Adipocyte (in vitro differentiated cells): ENCODE results near the gene RIMS4.
"Not testable (repeated sequence)": the region's sequence is repeated elsewhere in the genome, so short reads cannot be mapped to it uniquely, and the experiment has no call there.

Experiments
- DNase-seq: peaks from one replicate; pipeline ENCODE4 v3.0.0-alpha.2; 2015; ENCODE audit warnings: low read depth
- H3K27me3 ChIP-seq: replicated peaks from 2 replicates; pipeline ENCODE4 v1.7.0; 2013; ENCODE audit warnings: mild to moderate bottlenecking, low read length, moderate library complexity; ENCODE audit not compliant: control insufficient read depth, insufficient read depth
- H3K36me3 ChIP-seq: 2 replicates; pipeline ENCODE4 v1.7.0; 2013; ENCODE audit warnings: low read length, mild to moderate bottlenecking, moderate library complexity; ENCODE audit not compliant: control insufficient read depth, insufficient read depth, severe bottlenecking
- H3K4me1 ChIP-seq: 2 replicates; pipeline ENCODE4 v1.7.0; 2013; ENCODE audit warnings: mild to moderate bottlenecking, low read length, moderate library complexity; ENCODE audit not compliant: control insufficient read depth, insufficient read depth
- H3K4me3 ChIP-seq: 2 replicates; pipeline ENCODE4 v1.7.0; 2013; ENCODE audit warnings: mild to moderate bottlenecking, low read length, moderate library complexity
- H3K9ac ChIP-seq: 2 replicates; pipeline ENCODE4 v1.7.0; 2013; ENCODE audit warnings: mild to moderate bottlenecking, low read length, moderate library complexity
- H3K9me3 ChIP-seq: 2 replicates; pipeline ENCODE4 v1.7.0; 2013; ENCODE audit warnings: mild to moderate bottlenecking, low read length, moderate library complexity; ENCODE audit not compliant: control insufficient read depth

The RIMS4 gene

GRCh38 chr20:44771172-44771535, 39.2 kb downstream of the RIMS4 start:
- peaks cover 3% of the 10 kb centered on the region for H3K4me1 ChIP-seq
- H3K27me3 ChIP-seq, result peaks cover 96% of the 10 kb centered on the region
- no peaks in the 10 kb centered on the region for H3K36me3 ChIP-seq
- H3K9me3 ChIP-seq, result no peaks in the 10 kb centered on the region
- H3K9ac ChIP-seq, result no peak overlapping the region
- no peak overlapping the region for H3K4me3 ChIP-seq
- DNase-seq, result no peak

DNA sequence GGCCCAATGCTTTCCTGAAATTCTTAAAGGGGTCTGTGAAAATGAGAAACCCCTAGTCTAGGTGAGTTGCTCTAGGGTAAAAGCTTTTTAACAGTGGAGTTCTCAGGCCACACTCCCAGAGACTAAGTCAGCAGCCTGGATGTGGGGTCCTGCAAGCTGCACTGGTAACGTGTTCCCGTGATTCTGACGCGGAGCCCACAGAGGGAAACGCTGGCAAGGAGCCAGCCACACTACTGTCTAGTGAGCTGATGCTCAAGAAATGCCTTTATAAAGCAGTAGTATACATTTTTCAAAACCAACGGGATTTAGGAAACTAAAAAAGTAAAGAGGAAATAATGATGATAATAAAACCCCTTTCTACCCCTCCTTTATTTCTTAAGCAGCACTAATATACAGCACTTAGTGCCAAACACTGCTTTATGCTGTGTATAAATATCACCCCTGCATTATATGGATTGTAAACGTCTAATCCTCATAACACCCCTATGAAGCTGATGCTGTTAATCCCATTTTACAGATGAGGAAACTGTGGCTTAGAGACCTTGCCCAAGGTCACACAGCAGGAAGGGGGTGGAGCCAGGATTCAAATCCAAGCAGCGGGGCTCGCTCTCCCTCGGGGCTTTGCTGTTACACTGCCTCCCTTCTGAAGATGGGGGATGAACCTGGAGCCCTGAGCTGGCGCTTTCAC, 39.7 kb downstream of the RIMS4 start:
- Histone ChIP-seq H3K9me3 (peaks cover 3% of the 10 kb centered on the region), H3K9ac (no peak overlapping the region), H3K36me3 (no peaks in the 10 kb centered on the region), H3K4me3 (no peak overlapping the region), H3K4me1 (peaks cover 8% of the 10 kb centered on the region), H3K27me3 (peaks cover 94% of the 10 kb centered on the region)
- DNase-seq, result no peak

- Histone ChIP-seq H3K9me3 (peaks cover 6% of the 10 kb centered on the region), H3K9ac (no peak overlapping the region), H3K36me3 (no peaks in the 10 kb centered on the region), H3K27me3 (peaks cover 93% of the 10 kb centered on the region), H3K4me1 (peaks cover 10% of the 10 kb centered on the region), H3K4me3 (no peak overlapping the region)
- DNase-seq, result no peak
These were observed 40.9 kb downstream of the RIMS4 start for GRCh38 chr20:44769481-44769863.

DNA sequence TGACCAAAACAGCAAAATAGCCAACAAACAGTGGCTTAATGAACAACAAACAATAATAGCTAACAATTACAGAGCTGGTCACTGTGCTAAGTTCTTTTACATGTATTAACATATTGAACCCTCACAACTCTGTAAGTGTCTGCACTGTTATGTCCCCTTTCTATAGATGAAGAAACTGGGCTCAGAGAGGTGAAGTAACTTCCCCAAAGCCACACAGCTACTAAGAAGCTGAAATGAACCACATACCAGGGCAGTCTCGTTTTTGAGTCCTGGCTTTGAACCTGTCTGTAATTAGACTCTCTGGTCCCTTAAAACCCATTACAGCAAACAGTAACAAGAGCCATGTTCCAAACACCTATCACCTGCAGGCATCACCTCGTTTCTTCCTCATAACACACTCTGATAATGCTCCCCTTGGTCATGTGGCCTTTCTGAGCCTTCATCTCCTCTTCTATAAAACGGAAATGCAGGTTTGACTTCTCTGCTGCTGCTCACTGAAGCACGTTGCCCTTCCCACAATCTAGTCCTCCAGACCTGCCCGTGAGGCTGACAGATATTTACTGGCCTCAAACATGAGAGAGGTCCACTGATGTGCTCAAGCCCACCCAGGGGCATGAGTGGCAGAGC, 41.4 kb downstream of the RIMS4 start:
- no peaks in the 10 kb centered on the region for H3K36me3 ChIP-seq
- no peak overlapping the region for H3K4me3 ChIP-seq
- no peak for DNase-seq

GRCh38 chr20:44768256-44768655, 42.1 kb downstream of the RIMS4 start:
- Histone ChIP-seq H3K9ac (no peak overlapping the region), H3K4me1 (peaks cover 10% of the 10 kb centered on the region), H3K36me3 (no peaks in the 10 kb centered on the region), H3K27me3 (peaks cover 87% of the 10 kb centered on the region), H3K4me3 (no peak overlapping the region), H3K9me3 (peaks cover 6% of the 10 kb centered on the region)
- no peak for DNase-seq

More for the DNA sequence above, 41.4 kb downstream of the RIMS4 start:
- H3K9ac ChIP-seq, result no peak overlapping the region
- H3K9me3 ChIP-seq, result peaks cover 6% of the 10 kb centered on the region
- peaks cover 93% of the 10 kb centered on the region for H3K27me3 ChIP-seq
- peaks cover 10% of the 10 kb centered on the region for H3K4me1 ChIP-seq

- DNase-seq, result no peak
- no peak overlapping the region for H3K4me3 ChIP-seq
- peaks cover 6% of the 10 kb centered on the region for H3K9me3 ChIP-seq
- peaks cover 10% of the 10 kb centered on the region for H3K4me1 ChIP-seq
- H3K27me3 ChIP-seq, result peaks cover 63% of the 10 kb centered on the region
- no peak overlapping the region for H3K9ac ChIP-seq
- H3K36me3 ChIP-seq, result no peaks in the 10 kb centered on the region
These were observed 44.5 kb downstream of the RIMS4 start for GRCh38 chr20:44765701-44766347.

DNA sequence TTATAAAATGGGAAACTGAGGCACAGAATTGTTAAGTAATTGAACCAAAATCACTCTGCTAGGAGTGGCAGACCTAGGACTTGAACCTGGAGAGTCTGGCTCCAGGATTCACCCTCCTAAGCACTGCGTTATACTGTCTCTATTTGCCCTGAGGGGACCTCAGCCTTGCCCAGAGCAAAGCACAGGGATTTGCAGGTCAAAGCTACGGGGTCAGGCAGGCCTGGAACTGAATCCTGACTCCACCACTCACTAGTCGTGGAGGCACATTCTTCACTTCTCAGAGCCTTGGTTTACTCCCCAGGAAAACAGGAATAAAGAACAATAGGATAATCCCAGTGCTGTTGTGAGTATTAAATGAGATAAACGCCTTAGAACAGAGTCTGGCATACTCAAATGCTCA, 45.3 kb downstream of the RIMS4 start:
- H3K9me3 ChIP-seq, result peaks cover 6% of the 10 kb centered on the region
- H3K36me3 ChIP-seq, result no peaks in the 10 kb centered on the region
- H3K4me3 ChIP-seq, result no peak overlapping the region
- peaks cover 56% of the 10 kb centered on the region for H3K27me3 ChIP-seq
- DNase-seq, result no peak
- no peak overlapping the region for H3K9ac ChIP-seq
- H3K4me1 ChIP-seq, result peaks cover 10% of the 10 kb centered on the region

- H3K4me3 ChIP-seq, result not testable (repeated sequence)
These were observed 46.5 kb downstream of the RIMS4 start for GRCh38 chr20:44763798-44764197.

DNA sequence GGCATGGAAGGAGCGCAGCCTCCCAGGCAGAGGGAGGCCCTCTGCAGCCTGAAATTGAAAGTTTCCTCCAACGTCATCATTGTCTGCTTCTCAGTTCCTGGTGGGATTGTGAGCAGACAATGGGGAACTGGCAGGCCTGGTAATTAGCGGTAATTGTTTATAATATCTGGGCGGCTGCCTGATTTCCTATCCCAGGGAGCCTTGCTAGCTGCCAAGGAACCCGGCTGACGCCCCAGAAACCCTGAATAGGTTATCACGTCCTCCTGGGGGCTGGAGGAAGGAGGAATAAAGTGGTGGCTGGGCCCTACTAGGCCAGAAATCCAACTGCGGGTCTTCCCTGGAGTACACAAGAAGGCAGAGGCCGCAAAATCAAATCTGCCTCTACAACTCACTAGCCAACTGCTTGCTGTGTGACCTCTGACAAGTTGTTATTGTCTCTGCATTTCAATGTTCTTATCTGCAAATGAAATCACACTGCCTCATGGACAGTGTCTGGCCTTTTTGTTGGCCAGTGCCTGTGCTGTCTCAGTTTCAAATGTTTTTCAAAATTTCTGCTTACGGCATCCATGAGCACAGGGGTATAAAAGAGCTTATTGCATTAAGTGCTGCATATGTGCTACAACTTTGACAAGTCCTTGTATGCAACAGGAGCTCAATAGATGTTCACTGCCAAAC, 47.7 kb downstream of the RIMS4 start:
- H3K36me3 ChIP-seq, result no peaks in the 10 kb centered on the region
- DNase-seq, result no peak
- no peak overlapping the region for H3K9ac ChIP-seq
- H3K27me3 ChIP-seq, result peaks cover 43% of the 10 kb centered on the region
- peaks cover 10% of the 10 kb centered on the region for H3K4me1 ChIP-seq
- no peak overlapping the region for H3K4me3 ChIP-seq
- H3K9me3 ChIP-seq, result peaks cover 6% of the 10 kb centered on the region

More at GRCh38 chr20:44763798-44764197, 46.5 kb downstream of the RIMS4 start:
- not testable (repeated sequence) for DNase-seq, H3K9ac ChIP-seq, H3K9me3 ChIP-seq, H3K36me3 ChIP-seq
- peaks cover 10% of the 10 kb centered on the region for H3K4me1 ChIP-seq
- H3K27me3 ChIP-seq, result peaks cover 51% of the 10 kb centered on the region

DNA sequence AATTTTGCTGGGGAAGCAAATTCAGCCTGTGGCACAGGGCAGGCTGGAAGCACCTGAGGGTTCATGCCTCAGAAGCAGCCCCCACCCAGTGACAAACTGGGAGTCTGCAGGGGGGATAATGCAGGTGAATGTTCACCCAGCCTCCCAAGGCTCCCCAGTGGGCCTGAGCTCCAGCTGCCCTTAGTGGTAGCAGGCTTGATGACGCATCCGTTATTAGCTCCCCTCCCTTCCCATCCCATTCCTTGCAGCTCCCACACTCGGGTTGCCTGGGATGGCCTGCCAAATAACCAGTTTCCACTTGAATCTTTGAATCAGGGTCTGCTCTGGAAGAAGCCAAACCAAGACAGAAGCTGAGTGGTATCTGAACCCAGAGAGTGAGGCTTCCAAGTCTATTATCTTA, 48.9 kb downstream of the RIMS4 start:
- H3K4me1 ChIP-seq, result peaks cover 10% of the 10 kb centered on the region
- H3K9me3 ChIP-seq, result peaks cover 6% of the 10 kb centered on the region
- no peaks in the 10 kb centered on the region for H3K36me3 ChIP-seq
- no peak for DNase-seq
- H3K27me3 ChIP-seq, result peaks cover 39% of the 10 kb centered on the region
- H3K9ac ChIP-seq, result no peak overlapping the region
- H3K4me3 ChIP-seq, result no peak overlapping the region

DNA sequence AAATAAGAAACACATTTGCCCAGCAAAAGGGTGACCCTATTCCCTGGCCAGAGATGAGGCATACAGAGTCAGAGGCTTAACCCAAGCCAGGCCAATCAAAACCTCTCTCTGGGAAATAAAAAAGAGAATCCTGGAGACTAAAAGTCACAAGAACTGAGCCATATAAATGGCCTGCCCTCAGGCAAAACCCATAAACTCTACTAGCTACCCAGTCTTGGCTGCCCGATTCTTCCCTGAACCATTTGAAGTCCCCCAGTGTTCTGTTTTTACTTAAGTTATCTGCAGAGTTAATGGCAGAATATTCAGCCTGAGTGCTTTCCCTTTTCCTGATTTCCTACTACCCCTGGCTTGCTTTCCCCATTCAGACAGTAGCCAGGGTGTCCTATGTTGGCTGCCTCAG, 50.8 kb downstream of the RIMS4 start:
- no peak overlapping the region for H3K4me3 ChIP-seq
- H3K9ac ChIP-seq, result no peak overlapping the region
- H3K9me3 ChIP-seq, result no peaks in the 10 kb centered on the region
- DNase-seq, result no peak
- H3K27me3 ChIP-seq, result peaks cover 39% of the 10 kb centered on the region
- no peaks in the 10 kb centered on the region for H3K36me3 ChIP-seq
- H3K4me1 ChIP-seq, result no peaks in the 10 kb centered on the region
